Hippocampal formation (tissue), 2 donors: ENCODE data around the gene HCAR2.
"Not testable (repeated sequence)": the region's sequence is repeated elsewhere in the genome, so short reads cannot be mapped to it uniquely, and the experiment has no call there.

Experiments used
- DNase-seq, 2 donors: peaks; one replicate each; lab custom pipeline; 2025; lab: John Stamatoyannopoulos, UW

Gene HCAR2

GRCh38 chr12:122665349-122665748, 37.8 kb downstream of the HCAR2 start:
- no peak for DNase-seq

- DNase-seq: no peak
These were observed 41.2 kb downstream of the HCAR2 start for GRCh38 chr12:122661938-122662337.

- no peak for DNase-seq
These were observed 41.9 kb downstream of the HCAR2 start for GRCh38 chr12:122661246-122661645.

- no peak for DNase-seq
These were observed 43.6 kb downstream of the HCAR2 start for GRCh38 chr12:122659579-122659978.

GRCh38 chr12:122656298-122656697, 46.9 kb downstream of the HCAR2 start:
- no peak for DNase-seq

GRCh38 chr12:122653291-122653690, 49.9 kb downstream of the HCAR2 start:
- not testable (repeated sequence) for DNase-seq

- no peak for DNase-seq
These were observed 51.5 kb downstream of the HCAR2 start for GRCh38 chr12:122651520-122652224.
